B cell (primary cell): ENCODE results near the gene RBM45. TPM values are rescaled to one million over a fixed set of nuclear protein-coding genes. Genes with fewer than 3 reads are reported as not detected.

ENCODE experiments used
- ATAC-seq: fragments of 200-7000 bp; cut with Tn5 transposase; one replicate; pipeline ENCODE4 v1.10.0; 2021; ENCODE audit warnings: low read depth, mild to moderate bottlenecking, moderate number of reproducible peaks, moderate library complexity
- CTCF ChIA-PET: fragments of 350-600 bp; sonication (Branson Sonifier 250); formaldehyde crosslinking; loops from one replicate; lab custom pipeline; 2021; ENCODE audit warnings: antibody characterized with exemption, inconsistent platforms; lab: Charles Lee
- POLR2A ChIA-PET: fragments of 350-600 bp; sonication (Branson Sonifier 250); formaldehyde crosslinking; loops from one replicate; lab custom pipeline; 2021; ENCODE audit warnings: antibody characterized with exemption; lab: Charles Lee
- DNase-seq: peaks from one replicate; pipeline ENCODE4 v3.0.0; 2013
- H2AFZ ChIP-seq: 2 replicates; pipeline ENCODE4 v1.6.1; 2012; ENCODE audit warnings: mild to moderate bottlenecking, low read depth, low read length; ENCODE audit not compliant: insufficient read depth, poor library complexity, severe bottlenecking
- H3K27ac ChIP-seq, 2 donors: 1 replicate in 1 of 2; 2 replicates in 1 of 2; pipeline ENCODE4 v1.5.1; 2012 to 2013; ENCODE audit warnings: low read length in 2 of 2, mild to moderate bottlenecking in 2 of 2, moderate library complexity in 1 of 2
- H3K27me3 ChIP-seq, 4 experiments: fragments of 200-600 bp in 1 of 4; sonication (generic) in 1 of 4; replicated peaks in 1 of 4; 1 replicate in 2 of 4; 2 replicates in 2 of 4; pipeline versions ENCODE4 v1.6.1 to v1.7.0; 2013 to 2016; ENCODE audit warnings: low read length in 3 of 4, mild to moderate bottlenecking in 2 of 4, mixed read lengths in 1 of 4, moderate library complexity in 1 of 4; ENCODE audit not compliant: insufficient read depth in 4 of 4, control insufficient read depth in 3 of 4; ENCODE audit errors: control extremely low read depth in 1 of 4
- H3K36me3 ChIP-seq, 2 experiments: replicated peaks in 1 of 2; 1 replicate in 1 of 2; 2 replicates in 1 of 2; pipeline versions ENCODE4 v1.6.1 to v1.7.1; 2013; ENCODE audit warnings: low read length in 1 of 2; ENCODE audit not compliant: insufficient read depth in 2 of 2, control insufficient read depth in 1 of 2; ENCODE audit errors: control extremely low read depth in 1 of 2, extremely low read depth in 1 of 2
- H3K4me1 ChIP-seq, 2 donors: fragments of 200-600 bp in 1 of 2; sonication (generic) in 1 of 2; 1 replicate in 1 of 2; 2 replicates in 1 of 2; pipeline versions ENCODE4 v1.5.1 to v1.6.1; 2013 to 2017; ENCODE audit warnings: low read length in 2 of 2; ENCODE audit not compliant: control insufficient read depth in 2 of 2, insufficient read depth in 2 of 2
- H3K4me2 ChIP-seq: replicated peaks from 2 replicates; pipeline ENCODE3; 2012; ENCODE audit warnings: mild to moderate bottlenecking, low read depth, low read length; ENCODE audit not compliant: poor library complexity, severe bottlenecking
- H3K4me3 ChIP-seq, 5 experiments: fragments of 200-600 bp in 1 of 5; sonication (generic) in 1 of 5; 1 replicate in 3 of 5; 2 replicates in 2 of 5; pipeline versions ENCODE4 v1.5.1 to v1.7.0; 2011 to 2016; ENCODE audit warnings: low read length in 4 of 5, mild to moderate bottlenecking in 4 of 5, low read depth in 2 of 5, control low read depth in 1 of 5, moderate library complexity in 1 of 5; ENCODE audit not compliant: insufficient read depth in 1 of 5; ENCODE audit errors: control extremely low read depth in 1 of 5, extremely low read depth in 1 of 5
- H3K79me2 ChIP-seq: fragments of 200-600 bp; sonication (generic); one replicate; pipeline ENCODE4 v1.6.0; 2016; ENCODE audit warnings: low read length; ENCODE audit not compliant: control insufficient read depth, insufficient read depth
- H3K9ac ChIP-seq: fragments of 200-600 bp; sonication (generic); 2 replicates; pipeline ENCODE4 v1.6.1; 2017; ENCODE audit warnings: mild to moderate bottlenecking, low read length, moderate library complexity
- H3K9me3 ChIP-seq, 3 donors: one replicate each; pipeline versions ENCODE4 v1.6.1 to v1.7.1; 2013; ENCODE audit warnings: low read length in 2 of 3; ENCODE audit not compliant: control insufficient read depth in 2 of 3, insufficient read depth in 1 of 3; ENCODE audit errors: control extremely low read depth in 1 of 3
- H4K20me1 ChIP-seq: 2 replicates; pipeline ENCODE4 v1.6.0; 2012; ENCODE audit warnings: mild to moderate bottlenecking, low read length; ENCODE audit not compliant: insufficient read depth, control insufficient read depth, poor library complexity, severe bottlenecking
- H3K27ac Mint-ChIP-seq: one replicate; pipeline ENCODE4 v1.8.0; 2021; ENCODE audit warnings: mixed read lengths
- H3K27me3 Mint-ChIP-seq: one replicate; pipeline ENCODE4 v1.8.0; 2021; ENCODE audit warnings: mixed read lengths
- H3K4me1 Mint-ChIP-seq: one replicate; pipeline ENCODE4 v1.8.0; 2021; ENCODE audit warnings: mixed read lengths
- H3K4me3 Mint-ChIP-seq: one replicate; pipeline ENCODE4 v1.8.0; 2021; ENCODE audit warnings: mixed read lengths
- H3K9me3 Mint-ChIP-seq: one replicate; pipeline ENCODE4 v1.8.0; 2022; ENCODE audit warnings: mixed read lengths; ENCODE audit not compliant: insufficient read depth
- CTCF ChIP-seq: fragments of 200-600 bp; IDR thresholded peaks from one replicate; pipeline ENCODE4 v1.8.0; 2022; ENCODE audit warnings: antibody characterized with exemption, mild to moderate bottlenecking
- EZH2 ChIP-seq: IDR thresholded peaks from 2 replicates; pipeline ENCODE4 v1.6.1; 2012; ENCODE audit warnings: borderline replicate concordance, low read depth, mild to moderate bottlenecking, moderate library complexity, low read length; ENCODE audit not compliant: insufficient read depth, poor library complexity, severe bottlenecking
- WGBS: methylation state at CpG from one replicate; pipeline ENCODE4 v1.1.5; 2013; ENCODE audit warnings: missing lambda C conversion rate; ENCODE audit not compliant: insufficient coverage; 5-methylcytosine and 5-hydroxymethylcytosine counted together
- intact Hi-C: fragments of 100-400 bp; cut with micrococcal nuclease; formaldehyde crosslinking; loops from one replicate; pipeline ENCODE4 v1.10.0; 2022
- polyA plus RNA-seq: library from polyadenylated mRNA; depleted of rRNA; stranded (reverse); fragments of >200 nt; gene quantifications from 2 replicates; pipeline ENCODE4 v1.2.3, GENCODE V29; 2012
- total RNA-seq, 2 donors: library from RNA; stranded (reverse); fragments of 120-200 nt in 1 of 2; gene quantifications; 1 replicate in 1 of 2; 2 replicates in 1 of 2; pipeline versions ENCODE4 v1.2.3 to v1.2.4, GENCODE V29; 2013 to 2022

The RBM45 gene
- total and polyA plus RNA-seq, 2 donors (not counting 1 experiment from before 2014, with no cell fraction given), result 4.6 to 24.0 TPM

- Mint-ChIP-seq H3K27ac (no peak overlapping the region), H3K27me3 (no peaks in the 10 kb centered on the region), H3K4me1 (no peaks in the 10 kb centered on the region), H3K9me3 (no peaks in the 10 kb centered on the region), H3K4me3 (no peak overlapping the region)
- Histone ChIP-seq H2AFZ (no peak overlapping the region), H4K20me1 (no peaks in the 10 kb centered on the region), H3K27ac (no peak overlapping the region), H3K36me3 (peaks cover 2 to 42% of the 10 kb centered on the region in 2 experiments), H3K27me3 (no peaks in the 10 kb centered on the region), H3K4me2 (no peak overlapping the region), H3K4me3 (no peak overlapping the region), H3K9ac (no peak overlapping the region), H3K79me2 (no peaks in the 10 kb centered on the region), H3K4me1 (no peaks in the 10 kb centered on the region), H3K9me3 (no peaks in the 10 kb centered on the region)
- TF ChIP-seq EZH2, result no peak
- TF ChIP-seq CTCF, result no peak
- CTCF ChIA-PET, result interaction anchor here (0.9 to 1.5 kb wide), 2 partner anchors 17 to 18 kb away, joined by 4 read pairs; partner anchors contain the start of gene RBM45
- ATAC-seq, result no peak
- WGBS, result no CpG with 5 or more reads among the region's 5 CpGs
- POLR2A ChIA-PET, result no interaction called here
- intact Hi-C loops, result no loop called here
- DNase-seq, result no peak
Measured at GRCh38 chr2:178128836-178129630, 16.8 kb downstream of the RBM45 start.

GRCh38 chr2:178136321-178137025 is 24.2 kb downstream of the RBM45 start:
- Mint-ChIP-seq H3K4me3 (no peak overlapping the region), H3K9me3 (no peaks in the 10 kb centered on the region), H3K27me3 (no peaks in the 10 kb centered on the region), H3K27ac (no peak overlapping the region), H3K4me1 (no peaks in the 10 kb centered on the region)
- DNase-seq (no peak), ATAC-seq (no peak)
- Histone ChIP-seq H3K9me3 (no peaks in the 10 kb centered on the region), H3K4me3 (no peak overlapping the region), H2AFZ (no peak overlapping the region), H3K9ac (no peak overlapping the region), H3K36me3 (peaks cover 0 to 2% of the 10 kb centered on the region in 2 experiments), H3K27ac (no peak overlapping the region), H3K79me2 (no peaks in the 10 kb centered on the region), H4K20me1 (no peaks in the 10 kb centered on the region), H3K27me3 (no peaks in the 10 kb centered on the region), H3K4me1 (no peaks in the 10 kb centered on the region), H3K4me2 (no peak overlapping the region)
- WGBS, result no CpG with 5 or more reads among the region's 5 CpGs
- ChIA-PET POLR2A (no interaction called here), CTCF (interaction anchor here (1.0 kb wide), 1 partner anchor 26 kb away, joined by 3 read pairs; no protein-coding TSS in a partner anchor)
- intact Hi-C loops, result no loop called here
- no peak for TF ChIP-seq EZH2
- TF ChIP-seq CTCF, result no peak
